SU-DHL-6 (cell line): ENCODE results near the gene SPANXN2.

ENCODE experiments used
- H2AFZ ChIP-seq: fragments of 200-600 bp; sonication (generic); 2 replicates; pipeline ENCODE4 v1.6.1; 2014; ENCODE audit warnings: low read depth, mild to moderate bottlenecking, moderate library complexity, mixed read lengths, antibody characterized with exemption, low read length; ENCODE audit not compliant: severe bottlenecking
- H3F3A ChIP-seq: fragments of 200-600 bp; shearing (Covaris generic); 2 replicates; pipeline ENCODE4 v1.6.0; 2016; ENCODE audit warnings: antibody characterized with exemption, mild to moderate bottlenecking; ENCODE audit not compliant: insufficient read depth
- H3K27ac ChIP-seq: fragments of 200-600 bp; sonication (generic); 2 replicates; pipeline ENCODE4 v1.5.1; 2016; ENCODE audit warnings: low read depth, mild to moderate bottlenecking, low read length, moderate library complexity, mixed read lengths
- H3K27me3 ChIP-seq: fragments of 200-600 bp; sonication (generic), shearing (Covaris generic); 2 replicates; pipeline ENCODE4 v1.6.0; 2014; ENCODE audit warnings: mild to moderate bottlenecking, low read length
- H3K36me3 ChIP-seq: fragments of 200-600 bp; sonication (generic); 2 replicates; pipeline ENCODE4 v1.6.1; 2014; ENCODE audit warnings: mild to moderate bottlenecking, low read length, mixed read lengths
- H3K4me2 ChIP-seq: fragments of 300-600, 200-600 bp; shearing (Covaris generic), sonication (generic); 2 replicates; pipeline ENCODE4 v1.6.0; 2014; ENCODE audit warnings: low read length, low read depth, mild to moderate bottlenecking; ENCODE audit not compliant: poor library complexity, severe bottlenecking
- H3K4me3 ChIP-seq: fragments of 200-600 bp; sonication (generic); 2 replicates; pipeline ENCODE4 v1.5.1; 2014; ENCODE audit warnings: antibody characterized with exemption, low read length, mild to moderate bottlenecking, mixed read lengths; ENCODE audit not compliant: insufficient read depth, poor library complexity, severe bottlenecking
- H3K79me2 ChIP-seq: fragments of 200-600 bp; sonication (generic); 2 replicates; pipeline ENCODE4 v1.6.1; 2014; ENCODE audit warnings: mild to moderate bottlenecking, low read length, moderate library complexity; ENCODE audit not compliant: insufficient read depth
- H3K9ac ChIP-seq: fragments of 200-600 bp; sonication (generic); 2 replicates; pipeline ENCODE4 v1.7.0; 2014; ENCODE audit warnings: mild to moderate bottlenecking, low read length
- H3K9me2 ChIP-seq: fragments of 200-600 bp; sonication (generic); replicated peaks from 2 replicates; pipeline ENCODE4 v1.6.1; 2014; ENCODE audit warnings: low read length; ENCODE audit not compliant: insufficient read depth
- H3K9me3 ChIP-seq: fragments of 200-600 bp; sonication (generic); 2 replicates; pipeline ENCODE4 v1.6.1; 2014; ENCODE audit warnings: low read length, mixed read lengths; ENCODE audit not compliant: insufficient read depth
- H4K20me1 ChIP-seq: fragments of 200-600 bp; sonication (generic); 2 replicates; pipeline ENCODE4 v1.6.1; 2014; ENCODE audit warnings: low read depth, mild to moderate bottlenecking, antibody characterized with exemption, low read length, moderate library complexity, mixed read lengths
- CTCF ChIP-seq: fragments of 200-600 bp; sonication (generic); IDR thresholded peaks from one replicate; pipeline ENCODE4 v1.5.1; 2017; ENCODE audit warnings: antibody characterized with exemption, mild to moderate bottlenecking, low read length, moderate library complexity; ENCODE audit not compliant: insufficient read depth, poor library complexity, severe bottlenecking
- EZH2phosphoT487 ChIP-seq: fragments of 200-600 bp; sonication (generic), shearing (Covaris generic); conservative IDR thresholded peaks from 2 replicates; pipeline ENCODE4 v1.6.1; 2018; ENCODE audit warnings: mild to moderate bottlenecking, antibody characterized with exemption, low read length, moderate library complexity, mixed read lengths

Gene SPANXN2

GRCh38 chrX:143726296-143726695 lies 5.7 kb upstream of the SPANXN2 start:
- Histone ChIP-seq H3F3A (no peaks in the 10 kb centered on the region), H3K4me3 (no peak overlapping the region), H3K79me2 (no peaks in the 10 kb centered on the region), H3K9ac (no peak overlapping the region), H2AFZ (no peak overlapping the region), H3K36me3 (no peaks in the 10 kb centered on the region), H3K27me3 (no peaks in the 10 kb centered on the region), H3K27ac (no peak overlapping the region), H3K9me3 (no peaks in the 10 kb centered on the region), H4K20me1 (no peaks in the 10 kb centered on the region), H3K9me2 (no peaks in the 10 kb centered on the region), H3K4me2 (no peak overlapping the region)
- TF ChIP-seq EZH2phosphoT487 (no peak), CTCF (no peak)

- no peaks in the 10 kb centered on the region for H3K79me2 ChIP-seq
- H3K4me3 ChIP-seq: no peak overlapping the region
- H3K9ac ChIP-seq: no peak overlapping the region
- no peaks in the 10 kb centered on the region for H4K20me1 ChIP-seq
- no peak for TF ChIP-seq CTCF
- TF ChIP-seq EZH2phosphoT487: no peak
- no peaks in the 10 kb centered on the region for H3K27me3 ChIP-seq
- no peaks in the 10 kb centered on the region for H3F3A ChIP-seq
- H3K4me2 ChIP-seq: no peak overlapping the region
- no peaks in the 10 kb centered on the region for H3K9me2 ChIP-seq
- H3K36me3 ChIP-seq: no peaks in the 10 kb centered on the region
- no peak overlapping the region for H3K27ac ChIP-seq
- no peak overlapping the region for H2AFZ ChIP-seq
- no peaks in the 10 kb centered on the region for H3K9me3 ChIP-seq
These were observed 19.1 kb downstream of the SPANXN2 start for GRCh38 chrX:143701460-143701859.

GRCh38 chrX:143694885-143695284 lies 25.7 kb downstream of the SPANXN2 start:
- Histone ChIP-seq H3K9ac (no peak overlapping the region), H3K27me3 (no peaks in the 10 kb centered on the region), H3K79me2 (no peaks in the 10 kb centered on the region), H3K36me3 (no peaks in the 10 kb centered on the region), H2AFZ (no peak overlapping the region), H3K27ac (no peak overlapping the region), H3K9me2 (no peaks in the 10 kb centered on the region), H3F3A (no peaks in the 10 kb centered on the region), H4K20me1 (no peaks in the 10 kb centered on the region), H3K4me2 (no peak overlapping the region), H3K4me3 (no peak overlapping the region), H3K9me3 (no peaks in the 10 kb centered on the region)
- no peak for TF ChIP-seq CTCF
- no peak for TF ChIP-seq EZH2phosphoT487

GRCh38 chrX:143683486-143683885 lies 37.1 kb downstream of the SPANXN2 start:
- no peak overlapping the region for H3K9ac ChIP-seq
- no peaks in the 10 kb centered on the region for H4K20me1 ChIP-seq
- no peaks in the 10 kb centered on the region for H3F3A ChIP-seq
- H3K4me3 ChIP-seq: no peak overlapping the region
- no peak overlapping the region for H3K27ac ChIP-seq
- H3K36me3 ChIP-seq: no peaks in the 10 kb centered on the region
- no peaks in the 10 kb centered on the region for H3K27me3 ChIP-seq
- no peak overlapping the region for H3K4me2 ChIP-seq
- H3K9me2 ChIP-seq: no peaks in the 10 kb centered on the region
- H3K79me2 ChIP-seq: no peaks in the 10 kb centered on the region
- no peaks in the 10 kb centered on the region for H3K9me3 ChIP-seq
- H2AFZ ChIP-seq: no peak overlapping the region
- TF ChIP-seq CTCF: no peak
- TF ChIP-seq EZH2phosphoT487: no peak
